DMS53 treated with DMSO at 0.1 percent for 48 hours (cell line): ENCODE results near the gene C5.

Experiments
- DNase-seq: peaks from one replicate; lab custom pipeline; 2025; ENCODE audit not compliant: unreplicated experiment; lab: John Stamatoyannopoulos, UW

C5 gene

DNA sequence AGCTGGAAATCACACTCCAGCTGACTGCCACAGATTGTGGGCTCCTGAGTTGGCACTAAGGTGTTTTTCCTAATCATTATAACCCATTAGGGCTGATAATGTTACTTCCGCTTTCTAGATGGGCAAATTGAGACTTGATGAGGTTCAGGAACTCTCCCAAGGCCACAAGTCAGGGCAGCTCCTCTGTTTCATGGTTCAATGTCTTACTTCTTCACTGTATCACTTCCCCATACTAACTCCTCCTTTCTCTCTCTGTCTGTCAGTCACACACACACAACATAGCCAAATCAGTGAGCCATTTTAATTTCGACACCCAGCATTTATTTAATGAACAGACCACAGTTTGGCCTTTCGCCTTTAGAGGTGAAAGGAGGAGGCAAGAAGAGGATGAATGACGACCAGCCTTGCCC, 105.6 kb downstream of the C5 start:
- no peak for DNase-seq

DNA sequence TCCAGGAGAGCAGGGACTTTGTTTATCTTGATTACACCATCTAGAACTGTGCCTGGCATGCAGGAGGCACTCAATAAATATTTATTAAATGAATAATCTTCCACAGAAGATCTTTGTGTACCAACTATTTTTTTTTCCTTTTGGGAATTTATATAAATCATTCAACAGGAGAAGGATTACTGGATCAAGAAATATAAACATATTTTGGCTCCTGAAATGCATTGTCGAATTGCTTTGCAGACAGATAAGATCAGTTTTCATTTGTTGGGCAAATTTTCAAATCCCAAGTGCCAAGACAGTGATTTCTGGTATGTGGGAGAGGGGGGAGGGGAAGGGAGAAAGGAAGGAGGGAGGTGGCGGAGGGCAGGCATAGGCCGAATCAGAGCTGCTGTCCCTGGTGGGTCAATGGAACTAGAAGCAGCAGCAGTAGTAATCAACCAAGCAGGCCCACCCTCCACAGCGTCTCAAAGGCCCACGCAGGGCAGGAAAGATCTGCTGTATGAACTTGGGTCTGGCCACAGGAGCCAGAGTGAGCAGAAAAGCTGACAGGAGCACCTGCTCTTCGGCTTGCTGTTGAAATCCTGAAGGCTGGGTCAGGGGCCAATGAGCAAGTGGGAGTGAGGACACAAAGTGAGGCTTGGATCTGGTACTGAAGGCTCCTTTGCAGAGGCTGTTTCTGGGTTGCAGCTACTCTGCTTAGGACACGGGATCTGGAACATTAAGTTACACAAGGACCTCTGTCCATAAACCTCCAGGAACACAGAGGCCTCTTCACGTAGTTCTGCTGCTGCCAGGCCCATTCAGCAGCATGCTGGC, 107.7 kb downstream of the C5 start:
- DNase-seq, result no peak

DNA sequence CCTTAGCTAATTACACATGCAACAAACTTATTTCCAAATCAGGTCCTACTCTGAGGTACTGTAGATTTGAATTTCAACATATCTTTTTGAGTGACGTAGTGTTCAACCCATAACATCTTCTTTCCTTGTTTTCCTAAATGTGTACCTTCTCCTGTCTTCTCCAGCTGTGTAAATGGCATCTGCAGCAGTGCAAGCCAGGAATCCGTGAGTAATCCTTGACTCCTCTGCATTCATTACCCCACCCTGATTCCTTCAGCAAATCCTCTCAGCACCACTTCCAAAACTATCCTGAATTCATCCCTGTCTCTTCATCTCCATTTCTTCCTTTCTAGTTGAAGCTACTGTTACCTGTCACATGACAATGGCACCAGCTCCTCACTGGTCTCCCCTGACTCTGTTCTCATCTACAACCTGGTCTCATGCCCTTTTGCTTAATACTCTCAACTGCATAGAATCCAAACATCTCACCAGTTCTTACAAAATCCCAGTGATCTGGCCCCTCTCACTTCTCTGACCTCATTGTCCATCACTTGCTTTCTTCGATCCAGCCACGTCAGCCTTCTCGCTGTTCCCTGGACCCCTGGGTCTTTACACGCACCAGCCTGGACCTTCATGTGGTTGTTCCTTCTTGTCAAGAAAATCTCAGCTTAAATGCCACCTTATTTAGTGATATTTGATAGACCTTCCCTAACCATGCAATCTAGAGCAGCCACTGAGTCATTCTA, 108.9 kb downstream of the C5 start:
- no peak for DNase-seq

DNA sequence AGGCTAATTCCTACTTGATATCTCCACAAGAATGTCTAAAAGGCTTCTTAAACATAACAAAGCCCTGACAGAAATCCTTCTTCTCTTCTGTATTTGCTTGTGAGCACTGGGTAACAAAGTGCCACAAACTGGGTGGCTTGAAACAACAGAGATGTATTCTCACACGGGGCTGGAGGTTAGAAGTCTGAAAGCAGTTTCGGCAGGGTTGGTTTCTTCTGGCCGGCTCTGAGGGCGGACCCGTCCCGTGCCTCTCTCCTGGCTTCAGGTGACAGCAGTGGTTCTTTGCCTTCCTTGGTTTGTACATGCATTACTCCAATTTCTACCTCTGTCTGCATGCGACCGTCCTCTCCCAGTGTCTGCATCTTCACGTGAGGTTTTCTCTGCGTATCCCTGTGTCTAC, 109.5 kb downstream of the C5 start:
- DNase-seq, result no peak

DNA sequence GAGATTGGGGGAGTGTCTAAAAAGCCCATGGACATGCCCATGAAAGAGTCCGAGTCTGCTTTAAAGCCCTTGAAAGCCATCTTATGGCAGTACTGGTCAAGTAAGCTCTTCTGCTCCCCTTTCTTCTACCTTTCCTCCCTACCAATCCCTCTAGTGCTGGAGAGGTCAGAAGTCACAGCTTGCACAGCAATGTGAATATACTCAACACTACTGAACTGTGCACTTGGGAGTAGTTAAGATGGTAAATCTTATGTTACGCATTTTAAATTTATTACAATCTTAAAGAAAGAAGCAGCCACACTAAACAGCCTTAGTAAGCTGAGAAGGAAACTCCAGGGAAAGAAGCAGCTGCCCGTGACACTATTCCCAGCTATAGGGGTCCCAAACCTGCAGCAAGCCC, 111.2 kb downstream of the C5 start:
- DNase-seq, result no peak

DNA sequence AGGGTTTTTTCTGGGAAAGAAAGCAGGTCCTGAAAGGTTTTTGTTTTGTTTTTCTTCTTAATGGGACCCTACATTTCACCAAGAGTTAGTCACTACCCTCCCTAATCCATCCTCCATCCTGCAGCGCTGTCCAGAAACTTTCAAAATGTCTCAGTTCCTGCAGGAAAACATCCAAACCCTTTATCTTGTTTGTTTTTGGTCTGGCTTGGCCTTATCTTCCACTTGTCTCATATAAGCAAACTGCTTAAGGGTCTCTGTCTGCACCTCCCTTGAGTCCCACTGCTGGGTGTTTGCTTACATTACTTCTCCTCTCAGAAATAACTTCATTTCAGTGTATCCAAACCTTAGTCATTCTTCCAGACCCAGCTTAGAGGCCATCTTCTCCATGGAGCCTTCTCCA, 112.5 kb downstream of the C5 start:
- DNase-seq, result no peak

DNA sequence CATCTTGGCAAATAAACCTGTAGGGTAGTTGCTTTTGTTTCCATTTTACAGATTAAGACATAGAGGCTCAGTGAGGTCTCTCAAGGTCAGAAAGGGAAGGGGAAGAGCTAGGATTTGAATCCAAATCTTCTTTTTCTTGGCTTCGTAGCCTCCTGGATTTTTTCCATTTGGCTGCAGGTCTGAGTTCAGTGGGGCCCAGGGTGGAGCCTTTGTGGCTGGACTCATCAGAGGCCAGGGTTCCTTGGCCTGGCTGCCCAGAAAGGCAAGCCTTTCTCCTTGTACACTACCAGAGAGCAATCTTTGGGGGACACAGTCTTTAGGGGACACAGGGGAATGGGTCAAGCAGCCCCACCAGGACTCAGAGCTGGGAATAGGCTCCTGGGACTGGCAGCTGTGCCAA, 112.9 kb downstream of the C5 start:
- no peak for DNase-seq

DNA sequence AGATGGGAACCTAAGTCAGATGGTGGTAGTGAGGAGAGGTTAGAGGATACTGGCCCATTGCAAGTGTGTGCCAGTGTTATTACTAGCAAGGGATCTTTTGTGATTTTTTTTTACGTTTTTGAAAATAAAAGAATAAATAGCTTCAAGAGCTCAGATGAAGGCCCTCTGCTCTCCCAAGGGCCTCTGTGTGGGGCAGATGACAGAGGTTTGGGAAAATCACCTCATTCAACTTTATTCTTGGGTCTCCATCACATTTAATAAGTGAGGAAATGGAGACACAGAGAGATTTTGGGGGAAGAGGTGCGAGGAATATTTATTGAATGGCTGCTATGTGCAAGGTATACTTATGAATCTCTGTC, 113.3 kb downstream of the C5 start:
- DNase-seq, result no peak

DNA sequence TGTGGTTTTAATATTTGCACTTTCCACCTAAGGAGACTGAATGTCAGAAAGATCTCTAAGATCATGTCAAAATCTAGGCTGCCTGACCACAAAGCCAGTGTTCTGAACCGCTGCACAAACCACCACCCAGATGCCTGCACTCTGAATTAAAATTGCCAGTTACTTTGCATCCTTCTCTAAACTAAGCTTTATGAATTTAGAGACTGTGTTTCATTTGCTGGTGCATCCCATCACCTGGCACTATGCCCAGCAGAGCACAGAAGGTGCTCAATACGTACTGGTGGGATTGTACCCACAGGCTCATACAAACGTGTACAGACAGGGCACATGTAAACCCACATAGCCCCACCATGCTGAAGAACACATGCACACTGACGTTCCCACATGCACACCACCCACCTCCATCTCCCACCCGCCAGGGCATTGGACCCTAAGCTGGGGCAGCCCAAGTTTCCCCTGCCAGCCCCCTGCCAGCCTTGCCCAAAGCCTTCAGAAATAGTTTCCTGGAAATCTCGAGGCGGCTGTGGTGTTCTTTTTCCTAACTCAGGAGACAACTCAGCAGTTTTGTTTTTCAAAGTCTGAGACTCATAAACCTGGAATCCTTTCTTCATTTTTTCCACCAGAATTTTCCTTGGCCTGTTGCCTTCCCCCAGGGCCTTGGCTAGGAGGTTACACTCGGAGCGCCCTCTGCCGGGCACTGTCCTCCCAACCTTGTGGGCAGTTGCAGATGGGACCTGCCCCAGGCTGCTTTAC, 113.9 kb downstream of the C5 start:
- peak; percentile 74 for DNase-seq

DNA sequence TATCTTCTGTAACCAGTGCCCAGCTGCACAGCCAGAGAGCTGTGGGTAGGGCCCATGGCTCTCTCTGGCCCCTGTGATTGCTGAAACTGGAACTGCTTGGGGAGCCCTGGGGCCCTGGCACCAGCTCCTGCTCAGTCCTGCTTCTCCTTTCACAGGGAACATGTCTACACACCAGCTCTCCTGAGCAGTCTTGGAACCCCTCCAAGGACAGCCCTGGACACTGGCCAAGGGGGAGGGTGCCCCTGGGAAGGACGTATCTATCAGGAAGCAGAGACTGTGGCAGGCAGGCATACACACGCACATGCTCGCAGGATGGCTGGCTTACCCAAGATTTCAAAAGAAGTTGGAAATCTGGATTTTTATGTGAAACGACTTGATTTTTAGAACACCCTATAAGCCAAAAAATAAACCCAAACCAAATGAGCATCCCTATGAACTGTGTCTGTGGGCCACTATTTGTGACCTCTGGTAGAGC, 114.7 kb downstream of the C5 start:
- DNase-seq, result peak; percentile 68

DNA sequence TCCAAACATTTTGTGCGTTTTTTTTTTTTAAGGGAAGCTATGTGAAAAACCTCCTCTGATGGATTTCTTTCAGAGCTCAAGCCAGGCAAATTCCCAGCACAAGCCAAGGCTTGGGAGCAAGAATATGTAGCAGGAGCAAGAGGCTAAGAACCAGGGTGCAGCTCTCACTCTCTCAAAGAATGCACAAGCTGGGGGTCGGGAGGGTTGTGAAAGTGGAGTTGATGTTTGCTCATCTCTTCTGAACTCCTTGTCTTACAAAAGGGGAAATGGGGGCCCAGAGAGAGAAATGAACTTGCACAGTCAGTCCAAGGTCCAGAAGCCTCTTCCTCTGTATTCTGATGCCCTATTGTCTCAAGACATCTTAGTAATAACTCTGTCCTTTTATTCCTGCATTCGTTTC, 115.8 kb downstream of the C5 start:
- no peak for DNase-seq

DNA sequence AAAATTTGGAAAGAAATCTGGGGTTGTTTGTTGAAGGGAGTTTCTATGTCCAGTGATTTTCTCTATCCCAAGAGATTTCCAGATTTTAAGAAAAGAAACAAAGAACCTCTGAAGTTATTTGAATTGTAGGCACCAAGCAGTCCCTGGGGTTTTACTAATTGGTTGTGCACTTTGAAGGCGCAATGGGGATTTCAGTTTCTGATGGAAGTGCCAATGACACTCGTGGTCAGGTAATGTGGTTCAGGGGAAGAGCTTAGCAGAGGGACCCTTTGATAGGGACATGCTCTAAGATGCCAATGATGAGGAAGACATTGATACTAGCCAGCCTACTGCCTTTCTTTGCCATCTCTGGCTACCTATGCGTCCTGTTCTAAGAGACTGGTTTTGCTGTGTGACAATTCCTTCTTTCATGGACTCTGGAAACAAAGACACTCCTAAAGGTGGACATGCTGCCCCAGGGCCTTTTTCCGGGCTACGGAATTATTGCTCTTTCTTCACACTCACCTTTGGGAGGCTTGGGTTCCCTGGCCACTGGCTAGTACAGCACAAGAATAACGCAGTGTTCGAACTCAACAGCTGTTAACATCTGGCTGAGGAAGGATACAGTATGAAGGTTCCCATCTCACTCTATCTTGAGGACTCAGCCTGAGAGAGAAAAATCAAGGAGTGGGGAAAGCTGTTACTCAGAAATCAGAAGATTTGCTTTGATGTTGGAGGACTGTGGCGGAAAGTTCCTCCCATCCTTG, 116.6 kb downstream of the C5 start:
- no peak for DNase-seq

DNA sequence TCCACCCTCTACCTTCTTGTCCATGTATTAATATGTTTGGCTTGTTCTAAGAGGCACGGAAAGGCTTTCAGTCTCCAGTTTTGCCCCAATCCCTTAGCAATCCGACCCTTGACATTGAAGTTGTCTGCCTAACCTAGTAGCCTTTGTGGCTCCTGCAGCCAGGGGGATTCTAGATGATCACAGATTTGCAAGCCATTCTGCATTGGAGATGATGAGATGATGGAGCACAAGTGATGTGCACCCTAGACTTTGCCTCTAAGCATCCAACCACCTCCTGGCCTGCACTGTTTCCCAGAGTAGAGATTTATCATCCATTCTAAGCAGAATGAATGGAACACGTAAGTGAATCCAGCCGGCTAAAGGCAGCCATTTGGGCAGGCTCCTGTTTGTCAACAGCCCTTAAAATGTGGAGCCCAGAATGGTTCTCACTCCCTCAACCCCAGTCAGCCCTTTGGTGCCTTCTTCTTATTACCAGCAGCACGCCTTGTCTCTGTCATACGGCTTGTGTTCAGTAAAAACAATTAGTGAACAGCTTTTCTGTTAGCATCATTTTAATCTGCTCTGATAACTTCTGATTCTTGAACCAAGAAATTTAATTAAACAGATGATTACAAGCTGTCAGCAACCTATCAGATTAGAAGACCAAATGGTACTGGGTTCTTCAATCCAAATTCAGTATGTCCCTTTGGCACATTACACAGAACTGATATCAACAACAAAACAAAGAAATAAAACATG, 117.8 kb downstream of the C5 start:
- DNase-seq, result no peak

DNA sequence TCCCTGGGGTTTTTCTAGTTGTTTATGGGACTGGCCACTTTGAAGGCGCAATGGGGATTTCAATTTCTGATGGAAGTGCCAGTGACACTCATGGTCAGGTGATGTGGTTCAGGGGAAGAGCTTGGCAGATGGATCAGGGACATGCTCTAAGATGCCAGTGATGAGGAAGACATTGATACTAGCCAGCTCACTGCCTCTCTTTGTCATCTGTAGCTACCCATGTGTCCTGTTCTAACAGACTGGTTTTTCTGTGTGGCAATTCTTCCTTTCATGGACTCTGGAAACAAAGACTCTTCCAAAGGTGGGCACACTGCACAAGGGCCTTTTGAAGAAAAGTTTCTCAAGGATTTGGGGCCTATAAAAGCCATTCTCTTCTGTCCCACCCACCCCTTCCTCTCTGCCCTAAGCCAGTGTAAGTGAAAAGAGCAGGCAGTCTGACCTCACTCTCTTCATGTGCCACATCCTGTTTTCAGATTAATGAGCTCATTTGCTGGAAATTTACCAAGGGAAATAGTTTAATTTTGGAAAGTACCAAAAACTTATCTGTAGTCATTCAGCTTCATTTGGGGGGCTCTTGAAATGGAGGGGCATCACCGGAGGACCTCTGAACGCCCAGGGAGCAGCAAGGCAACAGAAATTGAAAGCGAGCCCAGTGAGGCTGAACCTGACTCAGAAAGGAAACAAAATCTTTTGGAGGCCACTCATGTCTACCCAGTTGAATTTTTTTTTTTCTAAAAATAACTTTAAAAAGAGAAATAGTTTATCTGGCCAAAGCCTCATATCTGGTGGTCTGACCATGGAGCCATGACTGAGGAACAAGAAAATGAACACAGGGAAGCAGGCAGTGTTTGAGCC, 118.6 kb downstream of the C5 start:
- DNase-seq, result no peak

DNA sequence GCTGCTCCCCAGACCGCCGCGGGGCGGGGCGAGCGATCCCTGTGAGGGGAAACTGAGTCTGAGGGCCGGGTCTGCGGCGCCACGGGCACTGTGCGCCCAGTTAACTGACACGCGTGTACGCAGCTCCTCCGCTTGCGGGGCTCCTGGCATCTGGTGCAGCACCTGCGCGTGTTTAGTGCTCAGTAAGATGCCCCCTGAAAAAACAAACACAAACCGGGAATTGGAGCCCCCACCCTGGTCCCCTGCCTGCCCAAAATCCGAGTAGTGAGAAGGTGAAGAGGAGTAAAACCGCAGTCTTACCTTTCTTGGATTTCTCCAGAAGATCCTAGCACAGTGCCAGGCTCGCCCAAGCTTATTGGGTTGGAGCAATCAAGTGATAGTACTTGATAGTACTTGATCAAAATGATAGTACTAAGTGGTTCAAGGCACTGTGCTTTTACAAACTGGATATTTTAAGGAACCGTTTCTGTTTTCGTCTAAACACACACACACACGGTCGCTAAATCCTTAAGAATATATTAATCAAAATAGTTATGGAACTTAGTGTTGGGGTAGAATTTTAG, 120.8 kb downstream of the C5 start:
- DNase-seq, result no peak

DNA sequence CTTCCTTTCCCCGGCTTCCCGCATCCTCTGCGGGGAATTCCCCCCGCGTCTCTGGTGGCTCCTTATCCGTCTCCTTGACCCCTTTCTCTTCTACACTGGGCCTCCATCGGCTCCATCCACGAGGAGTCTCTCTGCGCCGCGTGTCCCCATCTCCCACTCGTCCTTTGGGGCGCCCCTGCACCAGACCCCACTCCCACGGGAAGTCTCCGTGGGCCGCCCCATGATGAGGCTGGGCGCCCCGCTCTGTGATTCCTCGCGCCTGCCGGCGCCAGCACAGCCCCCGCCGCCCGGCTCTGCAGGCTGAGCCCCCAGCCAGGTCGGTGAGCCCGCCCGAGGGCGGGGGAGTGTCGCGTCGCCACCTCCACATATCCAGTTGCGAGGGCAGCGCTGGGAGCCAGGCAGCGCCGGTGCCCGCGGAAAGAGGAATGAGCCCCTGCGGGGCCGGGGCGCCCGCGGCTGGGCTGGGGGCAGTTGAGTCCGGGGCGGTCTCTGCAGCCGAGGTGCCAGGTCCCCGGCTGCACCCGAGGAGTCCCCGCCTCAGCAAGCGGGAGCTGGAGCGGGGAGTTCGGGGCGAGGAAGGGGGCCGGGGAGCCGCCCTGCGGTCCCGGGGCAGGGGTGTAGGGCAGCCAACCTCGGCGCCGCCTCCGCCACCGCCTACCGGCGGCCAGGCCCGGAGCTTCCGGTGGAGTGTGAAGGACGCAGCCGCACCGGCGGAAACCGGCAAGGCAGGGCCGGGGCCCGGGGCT, 121.4 kb downstream of the C5 start:
- peak; percentile 35 for DNase-seq

DNA sequence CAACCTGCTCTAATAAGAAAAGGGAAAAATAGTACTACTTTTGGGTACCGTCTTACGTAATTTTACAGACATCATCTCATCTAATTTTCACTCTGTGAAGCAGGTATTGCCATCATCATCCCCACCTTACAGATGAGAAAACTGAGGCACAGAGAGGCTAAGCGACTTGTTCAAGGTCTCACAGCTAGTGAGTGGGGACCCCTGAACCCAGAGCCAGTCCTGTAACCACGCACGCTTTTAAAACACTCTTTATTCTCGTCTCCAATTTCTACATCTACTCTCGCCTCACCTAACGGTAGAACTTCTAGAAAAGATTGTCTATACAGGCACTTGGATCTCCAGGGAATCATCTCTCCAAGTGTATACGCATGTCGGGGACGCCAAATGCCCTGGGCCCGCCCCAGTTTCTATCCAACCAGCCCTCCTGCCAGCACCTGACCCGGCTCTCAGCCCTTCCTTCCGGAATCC, 122.0 kb downstream of the C5 start:
- DNase-seq, result peak; percentile 23

DNA sequence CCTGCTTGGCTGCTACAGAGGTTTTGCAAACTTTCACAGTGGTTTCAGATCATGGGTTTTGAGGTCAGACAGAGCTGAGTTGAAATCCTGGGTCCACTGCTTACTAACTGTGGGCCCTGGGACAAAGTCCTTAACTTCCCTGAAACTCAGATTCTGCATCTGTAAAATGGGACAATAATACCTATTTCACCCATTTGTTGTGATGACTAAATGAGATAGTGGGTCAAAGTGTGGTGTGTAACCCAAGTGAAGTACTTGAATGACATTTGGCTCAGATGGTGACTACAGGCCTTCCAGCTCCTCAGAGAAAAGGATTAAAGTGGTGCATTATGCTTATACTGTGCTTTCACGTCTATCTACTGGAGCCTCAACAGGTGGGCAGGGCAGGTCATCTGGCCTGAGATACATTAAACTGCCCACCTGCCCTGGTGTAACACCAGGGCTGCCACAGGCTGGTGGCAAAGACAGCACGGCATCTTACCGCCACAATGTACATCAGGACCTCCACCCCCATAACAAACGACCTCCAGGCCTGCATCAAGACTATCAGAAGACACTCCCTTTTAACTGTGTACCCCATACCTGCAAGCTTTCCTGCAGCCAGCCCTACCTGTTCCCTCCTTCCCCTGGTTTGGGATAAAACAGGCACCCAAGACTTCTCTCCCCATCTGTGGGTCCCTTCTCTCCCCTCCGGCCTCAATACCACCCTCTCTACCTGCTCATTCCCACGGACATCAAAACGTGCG, 122.6 kb downstream of the C5 start:
- DNase-seq, result no peak
